ENCODE data around the gene IRS1.

IRS1 gene

DNA sequence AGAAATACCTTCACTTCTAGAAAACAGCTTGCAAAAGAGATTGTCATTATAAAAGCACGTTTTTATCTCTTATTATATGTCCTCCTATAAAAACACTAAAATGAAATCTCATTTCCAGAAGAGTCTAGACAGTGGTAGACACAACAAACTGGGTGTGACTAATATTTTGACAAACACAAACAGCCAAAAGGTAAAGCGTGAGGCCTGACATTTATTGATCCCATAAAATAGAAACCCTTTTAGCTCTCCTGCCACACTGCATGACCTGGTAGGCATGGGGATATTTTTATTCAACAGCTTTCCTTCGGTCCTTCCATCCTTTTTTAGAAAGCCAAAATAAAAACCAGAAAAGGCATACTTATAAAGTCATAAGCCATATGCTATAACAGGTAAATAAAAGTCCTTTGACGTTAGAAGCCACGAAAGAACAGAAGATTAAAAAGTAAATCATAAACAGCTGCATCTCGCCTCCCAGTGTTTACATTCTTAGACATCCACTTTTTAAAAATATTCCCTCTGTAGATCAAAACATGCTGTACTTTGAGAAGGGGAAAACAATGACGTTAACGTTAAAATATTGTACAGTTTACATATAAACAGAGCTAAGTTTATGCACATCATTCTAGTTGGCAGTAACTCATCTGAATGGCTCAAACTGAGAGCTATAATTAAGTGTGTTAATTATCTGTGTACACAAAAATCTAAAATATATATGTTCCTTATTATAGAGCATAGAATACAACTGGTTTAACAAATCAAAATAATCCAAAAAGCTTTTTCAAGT lies 44.6 kb downstream of the IRS1 start:
- DNase-seq: no peak

DNA sequence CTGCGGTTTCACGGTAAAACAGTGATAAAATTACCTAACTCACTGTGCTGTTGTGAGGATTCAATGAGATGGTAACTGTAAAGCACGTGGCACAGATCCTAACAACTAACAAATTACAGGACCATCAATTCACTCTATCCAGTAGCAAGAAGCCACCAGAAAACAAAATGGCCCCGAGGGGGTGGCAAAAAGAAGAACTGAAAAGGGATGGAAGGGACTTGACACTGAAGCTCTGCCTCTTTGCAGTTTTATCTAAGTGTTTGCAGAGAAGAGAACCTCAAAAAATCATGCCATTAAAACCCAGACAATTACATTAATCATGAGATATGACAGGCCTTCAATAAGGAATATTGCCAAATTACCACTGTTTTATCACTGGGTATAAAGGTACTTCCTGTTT lies 46.7 kb downstream of the IRS1 start:
- DNase-seq: no peak

- DNase-seq: no peak
Observed at GRCh38 chr2:226747288-226747687, 52.3 kb downstream of the IRS1 start.

- no peak for DNase-seq
Observed at GRCh38 chr2:226746196-226746800, 53.3 kb downstream of the IRS1 start.

DNA sequence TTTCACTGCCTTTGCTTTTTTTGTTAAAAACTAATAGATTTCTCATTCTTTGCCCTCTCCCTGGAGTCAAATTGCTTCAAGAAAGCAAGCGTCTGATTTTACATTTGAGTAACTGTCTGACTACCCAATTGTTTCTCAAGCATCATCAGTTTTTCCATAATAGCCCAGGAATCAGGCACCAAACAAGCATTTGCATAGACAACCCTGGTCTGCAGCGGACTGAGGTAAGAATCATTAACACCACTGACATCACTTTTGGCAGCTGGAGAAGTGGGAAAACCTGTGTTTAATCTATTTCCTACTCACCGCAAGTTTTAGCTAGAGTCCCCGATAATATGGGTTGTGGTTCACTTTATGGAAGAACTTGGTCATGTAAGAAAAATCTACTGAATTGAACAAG lies 55.7 kb downstream of the IRS1 start:
- no peak for DNase-seq

DNA sequence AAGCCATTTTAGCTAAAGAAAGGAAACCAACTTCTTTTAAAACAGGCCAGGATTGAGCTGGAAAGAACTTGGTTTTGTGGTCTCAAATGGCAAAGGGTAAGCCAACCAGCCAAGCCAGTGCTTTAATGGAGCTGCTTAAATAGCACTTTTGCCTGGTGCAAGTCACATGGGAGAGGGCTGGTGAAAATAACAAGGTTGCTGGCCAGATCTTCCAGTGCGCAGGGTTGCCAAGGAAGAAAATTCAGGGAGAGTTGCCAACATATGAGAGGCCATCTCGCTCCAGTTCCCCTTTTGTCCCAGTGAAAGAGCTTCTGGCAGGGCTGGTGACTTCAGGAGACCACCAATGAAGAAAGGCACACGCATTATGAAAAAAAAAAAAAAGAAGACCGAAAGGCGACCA lies 57.3 kb downstream of the IRS1 start:
- DNase-seq: no peak

GRCh38 chr2:226740039-226740648 lies 59.5 kb downstream of the IRS1 start:
- no peak for DNase-seq

- no peak for DNase-seq
Observed at GRCh38 chr2:226739545-226740030, 60.0 kb downstream of the IRS1 start.

DNA sequence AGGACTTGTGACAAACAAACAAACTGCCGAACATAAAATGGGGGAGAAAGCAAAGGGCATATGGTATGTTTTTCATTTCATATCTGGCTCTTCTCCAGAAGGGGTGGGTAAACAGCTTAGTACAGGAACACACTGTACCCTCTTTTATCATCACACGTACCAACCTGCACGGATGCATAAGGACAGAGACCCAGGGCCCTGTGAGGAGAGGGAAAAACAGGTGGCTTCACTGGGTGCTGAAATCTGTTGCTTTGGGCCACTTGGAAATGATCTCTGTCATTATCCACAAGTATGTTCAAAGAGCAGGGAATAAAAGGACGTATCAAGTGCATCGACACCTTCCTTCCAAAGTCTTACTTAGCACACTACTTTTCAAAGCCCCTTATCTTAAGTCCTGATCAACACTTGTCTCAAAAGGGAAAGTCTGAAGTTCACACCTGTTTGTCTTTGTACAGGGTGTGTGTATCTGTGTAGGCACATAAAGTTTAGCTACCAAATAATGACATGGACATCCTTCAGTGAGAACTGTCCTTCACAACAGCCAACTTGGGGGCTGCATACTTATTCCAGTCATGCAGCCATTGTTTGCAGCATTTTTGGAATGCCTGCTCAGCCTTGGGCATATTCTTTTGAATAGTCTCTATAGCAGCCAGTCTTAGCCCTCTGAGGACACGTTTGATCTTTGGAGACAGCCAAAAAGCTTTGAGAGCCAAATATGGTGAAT lies 60.6 kb downstream of the IRS1 start:
- no peak for DNase-seq

GRCh38 chr2:226738191-226738820 lies 61.3 kb downstream of the IRS1 start:
- DNase-seq: no peak

DNA sequence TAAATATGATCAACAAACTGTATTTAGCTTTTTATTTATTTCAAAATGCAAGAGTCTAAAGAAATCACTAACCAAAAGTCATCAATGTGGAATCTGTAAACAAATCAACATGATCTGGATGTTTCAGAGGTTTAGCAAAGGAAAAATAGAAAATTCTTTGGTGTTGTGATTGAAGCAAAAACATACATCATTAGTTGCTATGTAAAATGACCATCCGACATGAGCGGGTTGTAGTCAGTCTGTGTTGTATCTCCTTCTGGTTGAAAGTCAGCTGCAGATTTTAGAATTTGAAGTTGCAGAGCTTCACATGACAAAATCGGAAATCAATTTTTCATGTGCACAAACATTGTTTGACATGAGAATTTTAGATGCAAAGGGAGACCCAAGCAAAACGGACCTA lies 63.2 kb downstream of the IRS1 start:
- no peak for DNase-seq

GRCh38 chr2:226733927-226734564 lies 65.6 kb downstream of the IRS1 start:
- no peak for DNase-seq

GRCh38 chr2:226733189-226733858 lies 66.3 kb downstream of the IRS1 start:
- no peak for DNase-seq

GRCh38 chr2:226732478-226733188 lies 67.0 kb downstream of the IRS1 start:
- DNase-seq: no peak

DNA sequence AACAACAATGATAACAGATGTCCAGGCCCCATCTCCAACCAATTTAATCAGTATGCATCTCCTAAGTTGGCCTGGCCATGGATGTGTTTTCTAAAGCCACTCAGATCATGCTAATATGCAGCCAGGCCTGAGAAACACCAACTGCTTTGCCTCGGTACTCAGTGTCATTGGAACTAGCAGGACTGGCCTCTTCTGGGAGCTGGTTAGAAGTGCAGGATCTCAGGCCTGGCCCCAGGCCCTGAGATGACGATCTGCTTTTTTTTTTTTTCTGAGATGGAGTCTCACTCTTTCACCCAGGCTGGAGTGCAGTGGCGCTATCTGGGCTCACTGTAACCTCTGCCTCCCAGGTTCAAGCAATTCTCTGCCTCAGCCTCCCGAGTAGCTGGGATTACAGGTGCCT lies 69.1 kb downstream of the IRS1 start:
- no peak for DNase-seq

DNA sequence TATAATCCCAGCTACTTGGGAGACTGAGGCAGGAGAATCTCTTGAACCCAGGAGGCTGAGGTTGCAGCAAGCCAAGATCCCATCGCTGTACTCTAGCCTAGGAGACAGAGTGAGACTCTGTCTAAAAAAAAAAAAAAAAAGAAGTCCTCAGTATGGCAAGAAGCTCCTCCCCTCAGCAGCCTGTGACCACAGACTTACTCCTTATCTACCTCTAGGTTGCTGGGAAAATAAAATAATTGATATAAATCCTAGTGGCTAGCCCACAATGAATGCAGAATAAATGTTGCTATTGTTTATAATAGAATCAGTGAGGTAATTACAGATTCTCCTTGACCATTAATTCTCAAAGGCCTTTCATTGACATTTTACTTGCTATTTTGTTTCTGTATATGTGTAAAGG lies 70.6 kb downstream of the IRS1 start:
- no peak for DNase-seq

- DNase-seq: no peak
Observed at GRCh38 chr2:226727251-226727650, 72.4 kb downstream of the IRS1 start.

GRCh38 chr2:226726546-226726945 lies 73.1 kb downstream of the IRS1 start:
- DNase-seq: no peak

GRCh38 chr2:226725126-226725860 lies 74.3 kb downstream of the IRS1 start:
- no peak for DNase-seq

- DNase-seq: no peak
Observed at GRCh38 chr2:226721541-226721940, 78.1 kb downstream of the IRS1 start.

All from activated CD4-positive, alpha-beta T cell treated with anti-CD3 and anti-CD28 coated beads for 4 hours (primary cell).